HG03135 (cell line): ENCODE data around the gene PRR36.
"Not testable (repeated sequence)": the region's sequence is repeated elsewhere in the genome, so short reads cannot be mapped to it uniquely, and the experiment has no call there.

ENCODE experiments used
- ATAC-seq: cut with Tn5 transposase; IDR thresholded peaks from one replicate; pipeline ENCODE4 v1.9.1; 2021; ENCODE audit warnings: mild to moderate bottlenecking, moderate library complexity; ENCODE audit not compliant: unreplicated experiment

The PRR36 gene

DNA sequence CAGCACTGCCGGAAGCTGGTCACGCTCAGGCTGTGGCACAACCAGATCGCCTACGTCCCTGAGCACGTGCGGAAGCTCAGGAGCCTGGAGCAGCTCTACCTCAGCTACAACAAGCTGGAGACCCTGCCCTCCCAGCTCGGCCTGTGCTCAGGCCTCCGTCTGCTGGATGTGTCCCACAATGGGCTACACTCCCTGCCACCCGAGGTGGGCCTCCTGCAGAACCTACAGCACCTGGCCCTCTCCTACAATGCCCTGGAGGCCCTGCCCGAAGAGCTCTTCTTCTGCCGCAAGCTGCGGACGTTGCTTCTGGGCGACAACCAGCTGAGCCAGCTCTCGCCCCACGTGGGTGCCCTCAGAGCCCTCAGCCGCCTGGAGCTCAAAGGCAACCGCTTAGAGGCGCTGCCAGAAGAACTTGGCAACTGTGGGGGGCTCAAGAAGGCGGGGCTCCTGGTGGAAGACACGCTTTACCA, 26.2 kb upstream of the PRR36 start:
- ATAC-seq, result no peak

DNA sequence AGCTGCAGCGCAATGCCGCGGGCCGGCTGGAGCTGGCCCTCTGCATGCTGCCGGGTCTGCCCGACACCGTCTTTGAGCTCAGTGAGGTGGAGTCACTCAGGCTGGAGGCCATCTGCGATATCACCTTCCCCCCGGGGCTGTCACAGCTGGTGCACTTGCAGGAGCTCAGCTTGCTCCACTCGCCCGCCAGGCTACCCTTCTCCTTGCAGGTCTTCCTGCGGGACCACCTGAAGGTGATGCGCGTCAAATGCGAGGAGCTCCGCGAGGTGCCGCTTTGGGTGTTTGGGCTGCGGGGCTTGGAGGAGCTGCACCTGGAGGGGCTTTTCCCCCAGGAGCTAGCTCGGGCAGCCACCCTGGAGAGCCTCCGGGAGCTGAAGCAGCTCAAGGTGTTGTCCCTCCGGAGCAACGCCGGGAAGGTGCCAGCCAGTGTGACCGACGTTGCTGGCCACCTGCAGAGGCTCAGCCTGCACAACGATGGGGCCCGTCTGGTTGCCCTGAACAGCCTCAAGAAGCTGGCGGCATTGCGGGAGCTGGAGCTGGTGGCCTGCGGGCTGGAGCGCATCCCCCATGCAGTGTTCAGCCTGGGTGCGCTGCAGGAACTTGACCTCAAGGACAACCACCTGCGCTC, 25.7 kb upstream of the PRR36 start:
- ATAC-seq, result no peak

DNA sequence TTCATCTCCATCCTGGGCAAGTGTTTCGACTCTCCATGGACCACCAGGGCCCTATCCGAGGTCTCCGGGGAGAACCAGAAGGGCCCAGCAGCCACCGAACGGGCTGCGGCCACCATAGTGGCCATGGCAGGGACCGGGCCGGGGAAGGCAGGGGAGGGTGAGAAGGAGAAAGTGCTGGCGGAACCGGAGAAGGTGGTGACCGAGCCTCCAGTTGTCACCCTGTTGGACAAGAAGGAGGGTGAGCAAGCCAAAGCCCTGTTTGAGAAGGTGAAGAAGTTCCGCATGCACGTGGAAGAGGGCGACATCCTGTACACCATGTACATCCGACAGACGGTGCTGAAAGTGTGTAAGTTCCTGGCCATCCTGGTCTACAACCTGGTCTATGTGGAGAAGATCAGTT, 24.8 kb upstream of the PRR36 start:
- no peak for ATAC-seq

DNA sequence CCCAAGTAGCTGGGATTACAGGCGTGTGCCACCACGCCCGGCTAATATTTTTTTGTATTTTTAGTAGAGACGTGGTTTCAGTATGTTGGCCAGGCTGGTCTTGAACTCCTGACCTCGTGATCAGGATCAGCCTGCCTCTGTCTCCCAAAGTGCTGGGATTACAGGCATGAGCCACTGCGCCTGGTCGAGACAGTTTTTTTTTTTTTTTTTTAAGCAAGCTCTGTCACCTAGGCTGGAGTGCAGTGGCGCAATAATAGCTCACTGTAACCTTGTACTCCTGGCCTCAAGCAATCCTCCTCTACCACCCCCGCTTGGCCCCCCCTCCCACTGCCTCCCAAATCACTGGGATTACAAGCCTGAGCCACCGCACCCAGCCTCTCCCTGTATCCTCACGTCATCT, 23.1 kb upstream of the PRR36 start:
- no peak for ATAC-seq

DNA sequence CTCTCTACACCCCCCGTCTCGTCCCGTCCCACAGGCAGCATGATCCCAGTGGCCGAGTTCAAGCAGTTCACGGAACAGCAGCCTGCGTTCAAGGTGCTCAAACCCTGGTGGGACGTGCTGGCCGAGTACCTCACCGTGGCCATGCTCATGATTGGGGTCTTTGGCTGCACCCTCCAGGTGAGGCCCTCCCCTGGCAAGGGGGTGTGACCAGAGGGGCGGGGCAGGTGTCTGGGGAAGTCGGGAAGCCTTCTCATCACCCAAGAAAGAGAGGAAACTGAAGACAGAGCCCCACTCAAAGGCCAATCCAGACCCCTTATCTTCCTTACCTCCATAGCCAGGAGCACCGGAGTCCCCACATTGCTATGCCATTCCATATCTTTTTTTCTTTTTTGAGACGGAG, 21.4 kb upstream of the PRR36 start:
- no peak for ATAC-seq

DNA sequence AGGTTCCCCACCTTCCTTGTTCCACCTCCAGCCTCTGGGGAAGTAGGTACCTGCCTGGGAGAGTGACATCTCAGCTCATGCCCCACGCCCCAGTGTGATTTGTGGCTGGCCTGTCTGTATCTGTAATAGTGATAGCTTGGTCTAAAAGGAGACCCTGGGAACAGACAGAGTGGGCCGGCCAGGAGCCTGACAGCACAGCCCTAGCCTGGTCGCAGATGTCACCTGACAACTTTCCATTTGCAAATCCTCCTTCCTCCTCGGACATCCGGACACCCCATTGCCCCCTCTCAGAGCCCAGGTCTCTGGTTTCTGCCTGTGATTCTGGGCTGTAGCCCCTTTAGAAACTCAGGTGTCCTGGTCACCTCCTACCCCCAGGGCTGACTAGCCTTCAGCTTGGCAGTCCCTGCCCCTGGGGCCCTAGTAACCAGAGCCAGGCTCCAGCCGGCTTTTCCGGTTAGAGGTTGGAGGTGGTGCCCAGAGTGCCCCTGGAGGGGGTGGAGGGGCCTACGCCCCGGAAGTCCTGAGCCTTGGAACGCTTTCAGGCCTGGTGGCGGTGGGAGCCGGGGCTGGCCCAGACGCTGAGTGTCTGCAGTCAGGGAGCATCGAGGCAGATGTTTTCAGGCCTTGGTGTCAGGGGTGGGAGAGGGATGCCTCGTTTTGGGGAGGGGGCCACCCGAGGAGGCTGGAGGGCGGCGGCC, 20.6 kb upstream of the PRR36 start:
- no peak for ATAC-seq

DNA sequence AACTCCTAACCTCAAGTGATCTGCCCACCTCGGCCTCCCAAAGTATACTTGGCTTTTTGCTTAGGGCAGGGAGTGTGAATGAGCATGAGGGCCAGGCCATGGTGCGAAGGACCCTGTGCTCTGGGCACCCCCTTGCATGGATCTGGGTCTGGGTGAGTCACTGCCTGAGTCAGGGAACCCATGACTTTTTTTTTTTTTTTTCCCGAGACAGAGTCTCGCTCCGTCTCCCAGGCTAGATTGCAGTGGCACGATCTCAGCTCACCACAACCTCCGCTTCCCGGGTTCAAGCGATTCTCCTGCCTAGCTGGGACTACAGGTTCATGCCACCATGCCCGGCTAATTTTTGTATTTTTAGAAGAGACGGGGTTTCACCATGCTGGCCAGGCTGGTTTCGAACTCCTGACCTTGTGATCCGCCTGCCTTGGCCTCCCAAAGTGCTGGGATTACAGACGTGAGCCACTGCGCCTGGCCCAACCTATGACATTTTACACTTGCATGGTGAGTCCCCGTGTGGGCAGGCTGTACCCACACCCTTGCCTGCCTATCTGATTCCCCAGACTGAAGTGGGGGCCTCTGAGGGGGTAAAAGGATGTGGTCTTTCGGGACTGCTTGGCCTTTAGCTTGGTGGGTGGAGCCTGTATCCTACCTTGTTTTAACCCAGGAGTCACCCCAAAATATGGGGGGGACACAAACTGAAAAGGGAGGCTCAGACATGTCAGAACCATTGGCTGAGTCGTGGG, 19.3 kb upstream of the PRR36 start:
- ATAC-seq, result not testable (repeated sequence)

DNA sequence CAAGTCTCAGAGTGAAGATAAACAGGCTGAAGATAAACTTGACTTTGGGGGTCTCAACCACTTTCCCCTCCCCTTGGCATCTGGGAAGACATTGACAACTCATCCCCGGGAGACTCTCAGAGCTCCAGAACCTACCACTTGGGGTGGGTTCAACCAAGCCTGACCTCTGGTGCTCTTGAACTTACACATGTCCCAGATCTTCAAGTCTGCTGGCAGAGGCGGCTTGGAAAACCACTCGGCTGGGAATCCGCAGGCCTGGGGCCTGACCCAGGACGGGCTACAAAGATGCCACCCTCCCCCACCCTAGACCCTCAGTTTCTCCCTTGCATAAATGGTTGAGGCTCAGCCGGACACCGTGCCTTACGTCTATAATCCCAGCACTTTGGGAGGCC, 14.6 kb upstream of the PRR36 start:
- no peak for ATAC-seq

DNA sequence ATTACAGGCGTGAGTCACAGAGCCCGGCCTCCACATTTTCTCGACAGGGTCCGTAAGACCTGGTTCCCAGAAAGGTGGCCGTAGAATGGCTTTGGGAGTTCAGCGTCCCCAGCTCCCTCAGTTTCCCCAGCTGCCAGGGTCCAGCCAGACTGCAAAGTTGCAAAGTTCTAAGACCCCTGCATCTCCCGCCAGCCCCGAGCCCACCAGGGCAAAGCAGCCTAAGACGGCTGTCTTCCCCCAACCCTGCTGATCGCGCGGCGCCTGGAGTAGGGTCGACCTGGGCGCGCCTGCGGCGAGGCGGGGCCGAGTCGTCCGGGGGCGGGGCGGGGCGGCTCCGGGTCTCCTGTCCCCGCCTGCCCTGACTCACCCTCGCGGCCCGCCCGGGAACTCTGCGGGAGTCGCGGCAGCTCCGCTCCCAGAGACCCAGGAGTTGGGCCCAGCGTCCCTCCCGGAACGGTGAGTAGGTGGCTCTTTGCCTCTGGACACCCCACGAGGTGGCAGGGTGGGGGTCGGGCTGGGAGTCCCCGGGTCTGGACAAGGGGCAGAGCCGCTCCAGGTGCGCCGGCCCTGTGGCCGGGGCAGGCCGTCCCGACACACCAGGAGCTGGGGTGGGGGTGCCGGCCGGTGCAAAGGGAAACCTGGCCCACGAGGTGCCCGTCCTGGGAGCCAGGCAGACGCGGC, 14.1 kb upstream of the PRR36 start, which contains the start of gene LRRC8E:
Gene LRRC8E (plus strand): TSS at position 366 of the 681 bp plus-strand sequence. CDS start 7,094 bp downstream, outside the sequence.
- ATAC-seq, result no peak

DNA sequence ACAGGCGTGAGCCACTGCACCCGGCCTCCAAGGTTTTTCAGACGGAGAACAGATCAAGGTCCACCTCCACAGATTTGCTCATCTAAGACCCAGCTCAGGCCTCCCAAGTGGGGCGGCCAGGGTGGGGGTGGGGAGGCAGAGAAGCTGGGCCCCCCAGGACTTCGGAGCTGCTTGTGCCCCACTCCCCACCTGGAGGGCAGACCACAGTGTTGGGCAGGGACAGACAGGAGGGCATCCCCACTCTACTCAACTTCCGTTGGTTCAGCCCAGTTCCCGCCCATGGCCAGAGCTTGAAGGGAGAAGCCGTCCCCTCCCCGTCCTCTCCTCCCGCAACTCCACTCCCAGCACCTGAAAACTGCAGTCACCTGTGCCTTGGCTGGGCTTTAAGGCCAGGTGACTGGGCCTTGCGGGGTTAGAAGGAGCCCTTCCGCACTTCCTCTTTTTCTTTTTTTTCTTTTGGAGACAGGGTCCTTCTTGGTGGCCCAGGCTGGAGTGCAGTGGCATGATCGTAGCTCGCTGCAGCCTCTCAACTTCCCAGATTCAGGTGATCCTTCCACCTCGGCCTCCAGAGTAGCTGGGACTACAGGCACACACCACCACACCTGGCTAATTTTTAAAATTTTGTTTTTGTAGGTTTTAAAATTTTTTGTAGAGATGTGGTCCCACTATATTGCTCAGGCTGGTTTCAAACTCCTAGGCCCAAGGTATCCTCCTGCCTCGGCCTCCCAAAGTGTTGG, 13.4 kb upstream of the PRR36 start:
- ATAC-seq, result no peak

DNA sequence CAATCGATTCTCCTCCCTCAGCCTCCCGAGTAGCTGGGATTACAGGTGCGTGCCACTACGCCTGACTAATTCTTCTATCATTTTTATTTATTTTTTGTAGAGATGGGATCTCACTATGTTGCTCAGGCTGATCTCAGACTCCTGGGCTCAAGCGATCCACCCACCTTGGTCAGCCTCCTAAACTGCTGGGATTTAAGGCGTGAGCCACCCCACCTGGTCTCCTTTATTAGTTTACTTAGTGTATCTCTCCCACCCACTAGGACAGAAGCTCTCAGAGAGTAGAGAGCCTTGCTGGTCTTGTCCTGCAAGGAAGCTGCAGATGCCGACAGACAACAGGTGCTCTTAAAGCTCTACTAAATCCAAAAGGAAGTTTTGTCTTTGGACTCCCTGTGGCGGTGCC, 11.6 kb upstream of the PRR36 start:
- no peak for ATAC-seq

DNA sequence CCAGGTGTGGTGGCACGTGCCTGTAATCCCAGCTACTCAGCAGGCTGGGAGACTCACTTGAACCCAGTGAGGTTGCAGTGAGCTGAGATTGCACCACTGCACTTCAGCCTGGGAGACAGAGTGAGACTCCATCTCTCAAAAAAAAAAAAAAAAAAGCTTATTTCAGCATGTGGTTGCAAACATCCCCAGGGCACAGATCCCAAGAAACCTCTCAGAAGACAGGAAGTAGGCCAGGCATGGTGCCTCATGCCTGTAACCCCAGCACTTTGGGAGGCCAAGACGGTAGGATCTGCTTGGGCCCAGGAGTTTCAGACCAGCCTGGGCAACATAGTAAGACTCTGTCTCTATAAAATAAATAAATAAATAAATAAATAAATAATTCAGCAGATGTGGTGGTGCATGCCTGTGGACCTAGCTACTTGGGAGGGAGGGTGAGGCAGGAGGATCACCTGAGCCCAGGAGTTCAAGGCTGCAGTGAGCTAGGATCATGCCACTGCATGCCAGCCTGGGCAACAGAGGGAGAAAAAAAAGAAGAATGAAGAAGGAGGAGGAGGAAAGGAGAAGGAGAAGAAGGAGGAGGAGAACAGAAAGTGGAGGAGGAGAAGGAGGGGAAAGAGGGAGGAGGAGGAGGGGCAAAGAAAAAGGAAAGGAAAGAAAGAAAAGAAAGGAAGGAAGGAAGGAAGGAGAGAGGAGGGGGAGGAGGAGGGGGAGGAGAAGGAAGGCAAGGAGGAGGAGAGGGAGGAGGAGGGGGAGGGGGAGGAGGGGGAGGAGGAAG, 9.8 kb upstream of the PRR36 start:
- no peak for ATAC-seq

DNA sequence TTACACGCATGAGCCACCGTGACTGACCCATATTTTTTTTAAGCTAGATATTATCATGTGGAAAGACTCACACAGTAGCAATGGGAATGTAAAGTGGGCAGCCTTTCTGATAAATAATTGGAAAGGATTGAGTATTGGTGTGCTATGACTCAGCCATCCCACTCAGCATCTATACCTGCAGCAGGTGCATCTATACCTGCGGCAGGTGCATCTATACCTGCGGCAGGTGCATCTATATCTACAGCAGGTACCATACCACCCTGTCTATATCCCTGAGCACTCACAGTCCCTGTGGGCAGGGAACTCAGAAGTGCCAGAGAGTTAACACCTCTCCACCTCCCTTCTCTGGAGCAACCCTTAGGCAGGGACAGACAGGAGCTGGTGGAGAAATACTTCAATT, 8.9 kb upstream of the PRR36 start:
- ATAC-seq, result no peak

DNA sequence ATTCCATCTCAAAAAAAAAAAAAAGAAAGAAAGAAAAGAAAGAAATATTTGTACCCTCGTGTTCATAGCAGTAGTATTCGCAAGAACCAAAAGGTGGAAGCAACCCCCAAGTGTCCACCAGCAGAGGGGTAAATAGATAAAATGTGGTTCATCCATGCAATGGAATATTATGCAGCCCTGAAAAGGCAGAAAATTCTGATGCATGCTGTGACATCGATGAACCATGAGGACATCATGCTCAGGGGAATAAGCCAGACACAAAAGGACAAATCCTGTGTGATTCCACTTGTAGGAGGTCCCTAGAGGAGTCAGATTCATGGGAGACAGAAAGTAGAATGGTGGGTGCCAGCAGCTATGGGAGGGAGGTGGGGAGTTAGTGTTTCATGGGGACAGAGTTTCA, 7.7 kb upstream of the PRR36 start:
- no peak for ATAC-seq

DNA sequence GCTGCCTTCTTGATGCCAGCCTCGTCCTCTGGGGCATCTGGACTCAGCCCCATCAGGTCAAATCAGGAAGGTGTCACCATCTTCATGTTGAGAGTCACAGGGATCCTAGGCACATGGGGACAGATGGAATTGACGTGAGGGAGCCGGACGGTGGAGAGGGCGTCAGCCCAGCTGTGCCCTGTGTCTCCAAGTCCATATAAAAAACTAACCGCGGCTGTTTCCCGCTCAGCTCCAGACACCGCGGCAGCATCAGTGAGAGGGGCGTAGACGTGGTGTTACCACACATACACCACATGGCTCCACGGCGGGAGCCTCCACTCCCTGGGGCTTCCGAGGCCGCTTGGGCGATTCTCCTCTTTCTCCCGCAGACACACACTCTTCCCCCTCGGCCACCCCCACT, 5.6 kb upstream of the PRR36 start:
- no peak for ATAC-seq

DNA sequence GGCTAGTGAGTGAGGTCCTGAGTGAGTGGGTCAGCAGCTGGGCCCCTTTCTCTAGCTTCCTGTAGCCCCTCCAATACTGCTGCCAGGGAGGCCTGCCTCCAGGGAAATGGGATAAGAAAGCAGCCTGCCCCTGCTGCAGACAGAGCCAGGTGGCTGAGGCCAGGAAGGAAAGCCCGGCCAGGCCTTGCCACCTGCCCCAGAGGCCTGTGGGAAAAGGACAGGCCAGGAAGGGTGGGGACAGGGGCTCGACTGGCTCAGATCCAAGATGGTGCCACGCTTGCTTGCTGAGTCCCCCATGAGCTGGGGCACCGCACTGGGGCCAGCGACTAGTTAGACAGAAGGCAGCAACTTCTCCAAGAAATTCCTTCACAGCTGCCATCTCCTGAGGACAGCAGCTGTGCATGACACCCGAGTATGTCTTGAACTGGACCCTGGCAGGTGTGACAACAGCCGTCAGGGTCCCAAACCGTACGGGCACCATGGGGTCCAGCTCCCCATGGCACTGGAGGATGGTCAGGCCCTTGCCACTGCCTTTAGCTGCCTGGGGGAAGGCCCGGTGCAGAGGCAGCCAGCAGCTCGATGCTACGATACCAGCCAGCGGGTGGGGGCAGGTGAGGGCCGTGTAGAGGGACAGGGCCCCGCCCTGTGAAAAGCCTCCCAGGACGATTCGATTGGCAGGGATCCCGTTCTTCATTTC, 5.1 kb upstream of the PRR36 start:
- no peak for ATAC-seq

DNA sequence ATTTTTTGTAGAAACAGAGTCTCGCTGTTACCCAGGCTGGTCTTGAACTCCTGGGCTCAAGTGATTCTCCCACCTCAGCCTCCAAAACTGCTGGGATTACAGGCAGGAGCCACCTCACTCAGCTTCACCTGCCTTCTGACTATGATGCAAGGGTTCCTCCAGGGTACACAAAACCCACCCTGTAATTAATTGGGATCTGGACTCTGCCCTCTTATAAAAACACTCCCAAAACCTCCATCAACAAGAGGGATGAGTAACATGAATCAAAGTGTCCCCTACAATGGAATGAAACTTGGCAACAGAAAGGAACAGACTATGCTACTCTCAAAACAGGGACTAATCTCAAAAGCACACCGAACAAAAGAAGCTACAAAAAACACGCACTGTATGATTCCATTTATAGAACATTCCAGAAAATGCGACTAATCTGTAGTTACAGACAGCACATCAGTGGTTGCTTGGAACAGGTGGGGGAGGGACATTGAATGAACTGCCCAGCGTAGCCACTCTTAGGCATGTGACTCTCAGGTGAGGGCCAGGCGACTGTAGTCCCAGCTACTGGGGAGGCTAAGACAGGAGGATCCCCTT, 3.2 kb upstream of the PRR36 start:
- ATAC-seq, result no peak

DNA sequence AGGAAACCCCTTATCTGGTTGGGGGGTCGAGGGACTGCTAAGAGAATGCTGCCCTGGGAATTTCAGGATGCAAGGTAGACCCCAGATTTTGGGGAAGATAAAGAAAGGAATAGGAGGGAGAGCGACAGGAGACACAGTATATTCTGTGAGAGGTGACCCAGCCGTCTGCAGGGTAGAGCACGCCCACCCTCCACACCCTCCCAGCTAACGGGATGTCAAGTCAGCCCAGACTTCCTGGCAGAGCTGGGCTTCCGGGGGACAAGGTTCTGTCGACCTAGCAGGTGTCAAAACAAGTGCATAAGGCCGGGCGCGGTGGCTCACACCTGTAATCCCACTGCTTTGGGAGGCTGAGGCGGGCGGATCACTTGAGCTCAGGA, 695 bp upstream of the PRR36 start:
- no peak for ATAC-seq
